Retinal pigment epithelial cell (primary cell): ENCODE data around the gene PDE4B.

Experiments
- DNase-seq: peaks from one replicate; pipeline ENCODE4 v3.0.0-alpha.2; 2010; ENCODE audit warnings: low read depth
- H3K4me3 ChIP-seq: 2 replicates; pipeline ENCODE4 v1.5.1; 2011; ENCODE audit warnings: mild to moderate bottlenecking, low read length, control low read depth, moderate library complexity
- CTCF ChIP-seq: conservative IDR thresholded peaks from 2 replicates; pipeline ENCODE4 v1.5.1; 2011; ENCODE audit warnings: low read depth, low read length, control low read depth, inconsistent platforms

PDE4B gene

GRCh38 chr1:66388913-66389312 is 596.2 kb downstream of the PDE4B start:
- no peak for TF ChIP-seq CTCF
- DNase-seq = no peak
- H3K4me3 ChIP-seq = no peak overlapping the region

GRCh38 chr1:66393586-66394287 is 601.0 kb downstream of the PDE4B start:
- no peak overlapping the region for H3K4me3 ChIP-seq
- DNase-seq = no peak
- TF ChIP-seq CTCF = no peak

GRCh38 chr1:66394603-66395002 is 601.9 kb downstream of the PDE4B start:
- no peak overlapping the region for H3K4me3 ChIP-seq
- TF ChIP-seq CTCF = no peak
- no peak for DNase-seq

DNA sequence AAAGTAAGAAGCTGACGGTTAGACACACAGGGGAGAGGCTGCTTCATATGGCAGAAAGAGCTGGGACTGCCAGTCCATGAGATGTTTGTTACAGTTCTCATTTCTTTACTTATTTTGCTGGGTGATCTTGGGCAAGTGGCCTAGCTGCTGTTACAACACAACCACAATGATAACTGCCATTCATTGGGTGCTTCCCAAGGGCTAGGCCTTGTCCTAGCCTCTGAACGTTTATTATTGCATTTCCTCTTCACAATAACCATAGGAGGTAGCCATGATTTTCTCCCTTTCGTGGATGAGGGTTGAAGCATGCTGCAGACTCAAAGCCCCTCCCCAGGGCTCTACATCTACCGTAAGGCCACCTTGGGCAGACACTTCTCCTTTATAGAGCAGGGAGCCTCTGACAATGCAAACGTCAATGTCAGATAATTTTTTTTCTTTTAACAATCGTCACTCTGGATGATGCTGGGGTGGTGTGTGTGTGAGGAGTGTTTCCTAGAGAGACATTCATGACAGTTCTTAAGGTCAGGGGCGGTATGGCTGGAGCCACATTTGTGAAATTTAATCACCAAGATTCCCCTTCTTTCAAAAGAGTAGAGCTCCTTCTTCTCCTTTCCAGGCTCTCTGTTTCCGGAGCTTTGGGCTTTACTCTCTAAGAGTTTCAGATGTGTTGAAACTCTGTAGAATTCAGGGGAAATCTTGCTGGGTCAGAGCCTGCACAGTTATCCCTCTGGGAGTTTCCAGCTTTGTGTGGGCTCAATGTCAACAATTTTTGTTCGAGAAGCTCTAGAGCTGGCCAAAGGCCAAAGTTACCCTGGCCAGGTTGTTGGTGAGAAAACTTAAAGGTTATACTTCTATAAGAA is 602.7 kb downstream of the PDE4B start:
- no peak for DNase-seq
- no peak for TF ChIP-seq CTCF
- H3K4me3 ChIP-seq = no peak overlapping the region

DNA sequence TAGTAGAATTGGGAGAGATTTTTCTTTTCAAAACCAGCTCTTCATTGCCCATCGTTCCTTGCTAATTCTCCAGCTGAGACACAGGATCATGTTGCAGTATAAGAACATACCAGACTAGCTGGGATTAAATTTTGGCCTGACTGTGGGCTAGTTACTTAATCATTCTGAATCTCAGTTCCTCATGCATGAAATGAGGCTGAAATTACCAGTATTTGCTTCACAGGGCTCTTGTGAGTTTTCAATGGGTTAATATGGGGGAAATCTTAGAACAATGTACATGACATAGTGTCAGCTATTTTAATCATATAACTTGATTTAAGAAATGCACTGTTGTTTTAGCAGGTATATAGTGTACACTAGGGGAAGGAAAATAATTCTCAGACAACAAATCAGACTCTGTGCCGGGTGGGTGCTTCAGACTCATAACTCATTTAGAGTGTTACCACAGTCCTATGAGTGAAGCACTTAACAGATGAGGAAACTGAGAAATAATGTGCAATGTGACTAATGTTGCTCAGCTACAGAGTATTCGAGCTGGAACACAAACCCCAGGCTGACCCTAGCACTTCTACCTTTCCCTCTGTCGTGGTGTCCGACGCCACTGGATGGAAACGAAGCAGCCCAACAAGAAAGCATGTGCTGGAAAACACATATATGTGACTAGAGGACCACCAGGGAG is 603.7 kb downstream of the PDE4B start:
- H3K4me3 ChIP-seq = no peak overlapping the region
- no peak for TF ChIP-seq CTCF
- no peak for DNase-seq

DNA sequence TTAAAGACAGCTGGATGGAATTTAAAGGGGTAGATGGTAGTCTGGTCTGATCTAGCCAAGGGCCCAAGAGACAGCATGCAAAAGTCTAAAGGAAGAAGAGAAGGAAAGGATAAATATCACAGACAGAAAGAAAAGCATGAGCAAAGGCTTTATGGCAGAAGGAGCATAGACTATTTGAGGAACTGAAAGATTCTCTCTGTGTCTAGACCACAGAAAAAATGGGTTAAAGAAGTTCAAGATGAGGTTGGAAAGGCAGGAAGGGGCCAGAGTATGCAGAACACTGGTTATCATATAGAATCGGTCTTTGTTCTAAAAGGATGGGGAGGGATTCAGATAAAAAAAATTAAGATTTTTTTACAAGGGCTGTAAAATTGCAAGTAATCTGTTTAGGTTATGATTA is 604.5 kb downstream of the PDE4B start:
- no peak for DNase-seq
- no peak for TF ChIP-seq CTCF
- H3K4me3 ChIP-seq = no peak overlapping the region
